Brain microvascular endothelial cell (primary cell): ENCODE results near the gene IFNAR1.
A peak's percentile ranks its signal among the peaks of the same experiment; 100 is the strongest.

Source experiments
- DNase-seq: peaks from one replicate; pipeline ENCODE4 v3.0.0-alpha.2; 2020
- H3K27ac ChIP-seq: fragments of 250-450 bp; sonication (Bioruptor Pico); 2 replicates; pipeline ENCODE4 v1.5.1; 2020; ENCODE audit warnings: mild to moderate bottlenecking, moderate library complexity
- H3K27me3 ChIP-seq: fragments of 250-450 bp; sonication (Bioruptor Pico); replicated peaks from 2 replicates; pipeline ENCODE4 v1.5.1; 2020; ENCODE audit warnings: mild to moderate bottlenecking
- H3K36me3 ChIP-seq: fragments of 250-450 bp; sonication (Bioruptor Pico); replicated peaks from 2 replicates; pipeline ENCODE4 v1.5.1; 2020; ENCODE audit warnings: mild to moderate bottlenecking
- H3K4me3 ChIP-seq: 2 replicates; pipeline ENCODE4 v1.5.1; 2011; ENCODE audit warnings: low read depth, mild to moderate bottlenecking, control low read depth, low read length, moderate library complexity
- CTCF ChIP-seq: IDR thresholded peaks from 2 replicates; pipeline ENCODE4 v1.5.1; 2011; ENCODE audit warnings: low read depth, mild to moderate bottlenecking, moderate library complexity, low read length, control low read depth, inconsistent platforms; ENCODE audit errors: missing control alignments
- in situ Hi-C: cut with HindIII; loops from 2 replicates; pipeline ENCODE4 v1.10.0; 2017; ENCODE audit warnings: low sequenced_read_pairs, low pct_ligation_motif_present

The IFNAR1 gene

GRCh38 chr21:33292724-33293123 is 32.0 kb upstream of the IFNAR1 start:
- Histone ChIP-seq H3K4me3 (no peak overlapping the region), H3K27ac (no peak overlapping the region), H3K36me3 (no peaks in the 10 kb centered on the region), H3K27me3 (no peaks in the 10 kb centered on the region)
- no peak for TF ChIP-seq CTCF
- no peak for DNase-seq
- in situ Hi-C loops = no loop called here

GRCh38 chr21:33293136-33293535 is 31.6 kb upstream of the IFNAR1 start:
- Histone ChIP-seq H3K4me3 (no peak overlapping the region), H3K27me3 (no peaks in the 10 kb centered on the region), H3K27ac (no peak overlapping the region), H3K36me3 (no peaks in the 10 kb centered on the region)
- in situ Hi-C loops = no loop called here
- TF ChIP-seq CTCF = no peak
- DNase-seq = no peak

GRCh38 chr21:33293811-33294216 is 31.0 kb upstream of the IFNAR1 start:
- no peak for TF ChIP-seq CTCF
- H3K36me3 ChIP-seq = no peaks in the 10 kb centered on the region
- H3K4me3 ChIP-seq = no peak overlapping the region
- H3K27me3 ChIP-seq = no peaks in the 10 kb centered on the region
- no peak for DNase-seq
- in situ Hi-C loops = no loop called here
- no peak overlapping the region for H3K27ac ChIP-seq

- in situ Hi-C loops = no loop called here
- no peak for DNase-seq
- Histone ChIP-seq H3K27ac (no peak overlapping the region), H3K4me3 (no peak overlapping the region), H3K27me3 (no peaks in the 10 kb centered on the region), H3K36me3 (no peaks in the 10 kb centered on the region)
- no peak for TF ChIP-seq CTCF
Measured at GRCh38 chr21:33296156-33296555, 28.6 kb upstream of the IFNAR1 start.

GRCh38 chr21:33299181-33299752 is 25.5 kb upstream of the IFNAR1 start:
- in situ Hi-C loops = no loop called here
- no peak overlapping the region for H3K27ac ChIP-seq
- H3K27me3 ChIP-seq = no peaks in the 10 kb centered on the region
- no peak overlapping the region for H3K4me3 ChIP-seq
- TF ChIP-seq CTCF = peak; percentile 9
- H3K36me3 ChIP-seq = no peaks in the 10 kb centered on the region
- DNase-seq = no peak
